ENCODE measurements around the gene POLE. TPM values are rescaled to one million over a fixed set of nuclear protein-coding genes. Genes with fewer than 3 reads are reported as not detected.
A peak's percentile ranks its signal among the peaks of the same experiment; 100 is the strongest.

Gene POLE
- total and polyA plus RNA-seq, 4 donors = 33.4 to 69.9 (median 39.8) TPM

DNA sequence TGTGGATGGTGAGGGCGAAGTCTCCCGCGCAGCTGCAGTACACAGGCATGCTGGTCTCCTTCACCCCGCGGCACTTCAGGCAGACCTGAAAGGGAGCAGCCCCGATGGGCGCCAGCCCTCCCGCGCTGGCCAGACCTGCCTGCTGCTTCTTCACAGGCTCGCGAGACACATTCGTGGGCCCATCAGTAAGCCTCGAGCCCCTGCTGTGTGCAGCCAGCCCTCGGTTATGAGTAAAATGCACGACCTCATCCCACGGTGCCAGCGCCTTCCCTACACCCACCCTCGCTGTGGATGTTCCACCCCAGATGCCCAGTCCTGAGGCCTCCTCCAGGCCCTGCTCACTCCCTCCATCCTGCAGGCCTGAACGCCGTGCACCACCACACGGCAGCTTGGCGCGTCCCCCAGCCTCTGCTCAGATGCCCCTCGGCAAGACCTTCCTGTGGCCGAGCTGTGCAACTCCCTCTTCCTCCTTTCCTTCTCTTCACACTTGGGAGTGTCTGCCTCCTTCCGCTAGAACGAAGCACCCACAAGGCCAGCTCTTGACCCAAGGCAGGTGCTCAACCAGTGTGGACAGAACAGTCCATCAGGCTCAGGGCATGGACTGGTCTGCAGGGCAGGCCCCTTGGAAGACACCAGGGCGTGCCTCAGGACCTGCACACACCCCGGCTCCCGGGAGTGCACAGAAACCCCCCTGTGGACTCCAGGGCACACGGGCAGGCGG is 62.1 kb downstream of the POLE start:
- Histone ChIP-seq H3K27ac (ENCODE audit: low read depth, low read length) (no peak overlapping the region), H3K36me3 (ENCODE audit: control insufficient read depth, insufficient read depth, low read length) (peaks cover 59% of the 10 kb centered on the region), H3K4me1 (ENCODE audit: control insufficient read depth, insufficient read depth, low read length) (peaks cover 5% of the 10 kb centered on the region), H3K27me3 (ENCODE audit: control insufficient read depth, insufficient read depth, low read length) (peaks cover 7% of the 10 kb centered on the region), H3K4me3 (ENCODE audit: low read depth, low read length) (no peak overlapping the region), H3K9me3 (ENCODE audit: control insufficient read depth, insufficient read depth, low read length) (no peaks in the 10 kb centered on the region)
- WGBS (ENCODE audit: insufficient coverage) = 87% methylated on average over 32 of the region's 32 CpGs
- no peak for DNase-seq (ENCODE audit: low read depth in 4 of 6, low spot score in 6 of 6)

DNA sequence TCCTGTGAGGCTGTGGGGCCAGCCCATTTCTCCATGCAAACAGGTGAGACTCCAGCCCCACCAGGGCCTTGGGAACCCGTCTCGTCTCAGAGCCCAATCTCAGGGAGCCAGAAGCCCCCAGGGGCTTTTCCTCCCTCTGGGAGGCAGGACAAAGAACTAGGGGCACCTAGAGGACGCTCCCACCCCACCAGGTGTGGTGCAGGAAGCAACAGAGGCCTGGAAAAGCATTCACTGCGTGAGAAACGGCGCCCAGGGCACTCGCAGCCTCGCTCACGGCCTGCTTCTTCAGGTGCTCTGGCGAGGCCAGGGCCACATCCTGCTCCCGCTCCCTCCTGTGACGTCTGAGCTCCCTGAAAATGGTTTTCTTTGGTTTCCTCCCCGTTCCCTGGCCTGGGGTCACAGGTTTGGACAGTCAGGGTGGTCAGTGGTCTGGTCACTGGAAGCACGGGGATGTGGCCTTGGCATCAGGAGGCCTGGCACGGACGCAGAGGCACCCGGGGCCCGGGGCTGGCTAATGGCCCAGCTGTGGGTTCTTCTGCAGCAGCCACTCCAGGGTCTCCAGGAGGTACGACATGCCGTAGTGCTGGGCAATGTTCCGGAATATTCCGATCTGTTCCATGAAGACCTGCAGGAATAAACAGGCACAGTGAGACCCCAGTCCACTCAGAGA is 62.8 kb downstream of the POLE start:
- Histone ChIP-seq H3K27me3 (ENCODE audit: control insufficient read depth, insufficient read depth, low read length) (peaks cover 15% of the 10 kb centered on the region), H3K27ac (ENCODE audit: low read depth, low read length) (no peak overlapping the region), H3K4me3 (ENCODE audit: low read depth, low read length) (no peak overlapping the region), H3K9me3 (ENCODE audit: control insufficient read depth, insufficient read depth, low read length) (no peaks in the 10 kb centered on the region), H3K4me1 (ENCODE audit: control insufficient read depth, insufficient read depth, low read length) (peaks cover 8% of the 10 kb centered on the region), H3K36me3 (ENCODE audit: control insufficient read depth, insufficient read depth, low read length) (peaks cover 52% of the 10 kb centered on the region)
- no peak for DNase-seq (ENCODE audit: low read depth in 4 of 6, low spot score in 6 of 6)
- 88% methylated on average over 22 of the region's 22 CpGs for WGBS (ENCODE audit: insufficient coverage)

- Histone ChIP-seq H3K36me3 (ENCODE audit: control insufficient read depth, insufficient read depth, low read length) (peaks cover 46% of the 10 kb centered on the region), H3K4me3 (ENCODE audit: low read depth, low read length) (no peak overlapping the region), H3K4me1 (ENCODE audit: control insufficient read depth, insufficient read depth, low read length) (peaks cover 10% of the 10 kb centered on the region), H3K27ac (ENCODE audit: low read depth, low read length) (no peak overlapping the region), H3K9me3 (ENCODE audit: control insufficient read depth, insufficient read depth, low read length) (no peaks in the 10 kb centered on the region), H3K27me3 (ENCODE audit: control insufficient read depth, insufficient read depth, low read length) (peaks cover 20% of the 10 kb centered on the region)
- 77% methylated on average over 23 of the region's 25 CpGs for WGBS (ENCODE audit: insufficient coverage)
- DNase-seq (ENCODE audit: low read depth in 4 of 6, low spot score in 6 of 6) = no peak
Observed at GRCh38 chr12:132623072-132623869, 63.9 kb downstream of the POLE start.

DNA sequence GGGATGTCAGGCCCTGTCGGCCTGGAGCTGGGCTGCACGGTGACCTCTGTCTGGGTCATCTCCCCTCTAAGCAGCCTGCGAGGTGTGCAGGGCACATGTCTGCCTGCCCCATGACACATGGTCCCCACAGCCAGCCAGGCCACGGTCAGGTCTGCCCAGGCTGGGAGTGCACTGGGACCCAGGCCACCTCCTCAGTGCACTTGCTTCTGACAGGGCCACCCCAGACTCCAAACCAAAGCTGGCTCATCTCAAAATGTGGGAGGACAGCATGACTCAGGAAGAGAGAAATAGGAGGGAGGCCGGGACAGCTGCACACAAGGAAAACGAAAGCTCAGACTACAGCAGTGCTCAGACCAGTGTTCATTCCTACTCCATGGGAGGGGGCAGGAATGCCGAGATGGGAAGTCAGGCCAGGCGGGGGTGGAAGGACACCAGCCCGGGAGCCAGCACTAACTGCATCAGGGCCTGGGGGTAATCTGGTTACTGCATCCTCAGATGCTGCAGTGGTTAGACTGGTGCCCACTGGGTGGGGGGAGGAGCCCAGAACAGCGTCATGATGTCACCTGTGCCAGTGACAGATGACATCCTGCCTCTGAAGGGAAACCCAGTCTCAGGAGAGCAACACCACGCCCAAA is 64.6 kb downstream of the POLE start:
- H3K9me3 ChIP-seq (ENCODE audit: control insufficient read depth, insufficient read depth, low read length) = no peaks in the 10 kb centered on the region
- peaks cover 27% of the 10 kb centered on the region for H3K27me3 ChIP-seq (ENCODE audit: control insufficient read depth, insufficient read depth, low read length)
- H3K4me3 ChIP-seq (ENCODE audit: low read depth, low read length) = no peak overlapping the region
- H3K4me1 ChIP-seq (ENCODE audit: control insufficient read depth, insufficient read depth, low read length) = peaks cover 12% of the 10 kb centered on the region
- WGBS (ENCODE audit: insufficient coverage) = 61% methylated on average over 10 of the region's 11 CpGs
- DNase-seq (ENCODE audit: low read depth in 4 of 6, low spot score in 6 of 6) = peak in 1 of 6 donors; percentile 23
- no peak overlapping the region for H3K27ac ChIP-seq (ENCODE audit: low read depth, low read length)
- peaks cover 46% of the 10 kb centered on the region for H3K36me3 ChIP-seq (ENCODE audit: control insufficient read depth, insufficient read depth, low read length)

GRCh38 chr12:132621657-132622435 is 65.3 kb downstream of the POLE start:
- H3K9me3 ChIP-seq (ENCODE audit: control insufficient read depth, insufficient read depth, low read length) = no peaks in the 10 kb centered on the region
- no peak for DNase-seq (ENCODE audit: low read depth in 4 of 6, low spot score in 6 of 6)
- WGBS (ENCODE audit: insufficient coverage) = 85% methylated on average over 21 of the region's 21 CpGs
- H3K4me3 ChIP-seq (ENCODE audit: low read depth, low read length) = no peak overlapping the region
- H3K4me1 ChIP-seq (ENCODE audit: control insufficient read depth, insufficient read depth, low read length) = peaks cover 12% of the 10 kb centered on the region
- H3K27me3 ChIP-seq (ENCODE audit: control insufficient read depth, insufficient read depth, low read length) = peaks cover 34% of the 10 kb centered on the region
- H3K36me3 ChIP-seq (ENCODE audit: control insufficient read depth, insufficient read depth, low read length) = peaks cover 46% of the 10 kb centered on the region
- no peak overlapping the region for H3K27ac ChIP-seq (ENCODE audit: low read depth, low read length)

- Histone ChIP-seq H3K4me1 (ENCODE audit: control insufficient read depth, insufficient read depth, low read length) (peaks cover 12% of the 10 kb centered on the region), H3K4me3 (ENCODE audit: low read depth, low read length) (no peak overlapping the region), H3K9me3 (ENCODE audit: control insufficient read depth, insufficient read depth, low read length) (peaks cover 1% of the 10 kb centered on the region), H3K27me3 (ENCODE audit: control insufficient read depth, insufficient read depth, low read length) (peaks cover 42% of the 10 kb centered on the region), H3K36me3 (ENCODE audit: control insufficient read depth, insufficient read depth, low read length) (peaks cover 44% of the 10 kb centered on the region), H3K27ac (ENCODE audit: low read depth, low read length) (no peak overlapping the region)
- WGBS (ENCODE audit: insufficient coverage) = 77% methylated on average over 27 of the region's 28 CpGs
- DNase-seq (ENCODE audit: low read depth in 4 of 6, low spot score in 6 of 6) = no peak
Observed at GRCh38 chr12:132620899-132621656, 66.1 kb downstream of the POLE start.

- peaks cover 12% of the 10 kb centered on the region for H3K4me1 ChIP-seq (ENCODE audit: control insufficient read depth, insufficient read depth, low read length)
- H3K9me3 ChIP-seq (ENCODE audit: control insufficient read depth, insufficient read depth, low read length) = peaks cover 1% of the 10 kb centered on the region
- H3K36me3 ChIP-seq (ENCODE audit: control insufficient read depth, insufficient read depth, low read length) = peaks cover 36% of the 10 kb centered on the region
- 55% methylated on average over 21 of the region's 29 CpGs for WGBS (ENCODE audit: insufficient coverage)
- H3K4me3 ChIP-seq (ENCODE audit: low read depth, low read length) = no peak overlapping the region
- DNase-seq (ENCODE audit: low read depth in 4 of 6, low spot score in 6 of 6) = no peak
- peaks cover 50% of the 10 kb centered on the region for H3K27me3 ChIP-seq (ENCODE audit: control insufficient read depth, insufficient read depth, low read length)
- H3K27ac ChIP-seq (ENCODE audit: low read depth, low read length) = no peak overlapping the region
Observed at GRCh38 chr12:132620113-132620898, 66.8 kb downstream of the POLE start.
